GM19193 (cell line): ENCODE results near the gene ZBTB7A.

Experiments used
- POLR2A ChIP-seq: IDR thresholded peaks from 4 replicates; pipeline ENCODE4 v1.6.1; 2011; ENCODE audit not compliant: insufficient read depth, insufficient read length; ENCODE audit errors: extremely low read depth

ZBTB7A gene

DNA sequence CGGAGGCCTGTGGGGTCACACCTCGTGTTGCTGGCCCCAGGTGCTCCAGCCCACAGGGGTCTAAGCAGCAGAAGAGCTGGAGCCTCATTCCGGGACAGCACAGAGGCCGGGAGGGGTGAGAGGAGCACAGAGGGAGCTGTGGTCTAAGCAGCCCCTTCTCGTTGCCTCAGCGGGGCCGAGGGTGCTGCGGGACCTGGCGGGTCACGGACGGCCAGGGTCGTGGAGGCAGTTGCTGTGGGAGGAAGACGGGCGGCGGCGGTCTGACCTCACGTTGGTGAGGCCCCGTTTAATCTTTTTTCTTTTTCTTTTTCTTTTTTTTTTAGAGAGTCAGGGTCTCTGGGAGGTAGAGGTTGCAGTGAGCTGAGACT lies 37.5 kb downstream of the ZBTB7A start:
- TF ChIP-seq POLR2A, result no peak

DNA sequence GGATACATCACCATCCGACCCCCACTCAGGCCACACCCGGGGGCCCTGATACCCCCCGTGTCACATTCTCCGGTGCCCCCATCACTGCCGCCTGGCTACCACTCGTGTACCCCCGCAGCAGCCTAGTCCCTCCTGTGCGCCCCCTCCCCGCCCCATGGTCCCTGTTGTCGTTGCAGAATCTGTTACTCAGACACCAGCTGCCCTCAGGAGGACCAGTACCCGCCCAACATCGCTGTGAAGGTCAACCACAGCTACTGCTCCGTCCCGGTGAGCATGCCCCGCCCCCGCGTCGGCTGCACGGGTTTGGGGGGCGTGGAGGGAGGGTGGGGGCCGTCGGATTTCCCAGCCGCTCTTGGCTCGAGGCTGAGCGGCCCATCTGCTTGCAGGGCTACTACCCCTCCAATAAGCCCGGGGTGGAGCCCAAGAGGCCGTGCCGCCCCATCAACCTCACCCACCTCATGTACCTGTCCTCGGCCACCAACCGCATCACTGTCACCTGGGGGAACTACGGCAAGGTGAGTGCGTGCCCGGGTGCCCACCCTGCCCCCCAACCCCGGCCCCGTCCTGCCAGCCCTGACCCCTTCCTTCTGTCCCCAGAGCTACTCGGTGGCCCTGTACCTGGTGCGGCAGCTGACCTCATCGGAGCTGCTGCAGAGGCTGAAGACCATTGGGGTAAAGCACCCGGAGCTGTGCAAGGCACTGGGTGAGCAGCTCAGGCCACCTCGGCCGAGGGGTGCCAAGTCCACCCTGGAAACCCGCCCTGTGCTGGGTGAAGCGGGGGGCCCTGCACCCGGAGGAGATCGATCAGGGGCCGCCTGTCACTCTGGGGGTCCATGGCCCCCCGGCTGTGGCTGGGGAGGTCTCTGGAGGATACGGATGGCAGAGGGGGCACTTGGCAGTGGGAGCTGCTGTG lies 38.1 kb downstream of the ZBTB7A start:
- TF ChIP-seq POLR2A, result no peak

DNA sequence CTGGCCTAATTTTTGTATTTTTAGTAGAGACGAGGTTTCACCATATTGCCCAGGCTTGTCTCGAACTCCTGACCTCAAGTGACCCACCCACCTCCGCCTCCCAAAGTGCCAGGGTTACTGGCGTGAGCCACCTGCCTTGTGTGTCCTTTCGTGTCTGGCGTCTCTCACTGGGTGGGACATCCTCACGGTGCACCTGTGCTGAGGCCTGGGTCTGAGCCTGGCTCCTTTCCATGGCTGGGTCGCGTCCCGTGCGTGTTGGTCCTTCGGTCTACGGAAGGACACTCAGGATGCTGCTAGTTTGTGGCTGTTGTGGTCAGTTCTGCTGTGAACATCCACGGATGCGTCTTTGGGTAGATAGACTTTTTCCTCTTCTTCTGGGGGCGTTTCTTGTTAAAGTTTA lies 39.6 kb downstream of the ZBTB7A start:
- TF ChIP-seq POLR2A, result no peak

DNA sequence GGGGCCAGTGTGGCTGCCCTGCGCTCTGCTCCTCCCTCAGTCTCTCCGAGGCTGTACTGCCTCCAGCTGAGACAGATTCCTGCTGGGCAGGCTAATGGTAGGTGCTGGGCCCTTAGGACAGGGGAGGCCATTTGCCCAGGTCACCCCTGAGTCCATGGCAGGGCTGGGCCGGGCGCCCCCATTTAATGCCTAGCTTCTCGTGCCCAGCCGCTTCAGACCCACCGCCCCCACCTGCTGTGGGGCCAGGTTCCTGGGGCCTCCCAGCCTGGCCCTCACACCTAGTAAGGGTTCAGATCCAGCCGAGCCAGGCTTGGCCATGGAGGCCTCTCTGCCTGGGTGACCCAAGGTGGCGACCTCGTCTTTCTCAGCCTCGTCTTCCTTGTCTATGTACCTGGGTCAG lies 41.4 kb downstream of the ZBTB7A start:
- no peak for TF ChIP-seq POLR2A

DNA sequence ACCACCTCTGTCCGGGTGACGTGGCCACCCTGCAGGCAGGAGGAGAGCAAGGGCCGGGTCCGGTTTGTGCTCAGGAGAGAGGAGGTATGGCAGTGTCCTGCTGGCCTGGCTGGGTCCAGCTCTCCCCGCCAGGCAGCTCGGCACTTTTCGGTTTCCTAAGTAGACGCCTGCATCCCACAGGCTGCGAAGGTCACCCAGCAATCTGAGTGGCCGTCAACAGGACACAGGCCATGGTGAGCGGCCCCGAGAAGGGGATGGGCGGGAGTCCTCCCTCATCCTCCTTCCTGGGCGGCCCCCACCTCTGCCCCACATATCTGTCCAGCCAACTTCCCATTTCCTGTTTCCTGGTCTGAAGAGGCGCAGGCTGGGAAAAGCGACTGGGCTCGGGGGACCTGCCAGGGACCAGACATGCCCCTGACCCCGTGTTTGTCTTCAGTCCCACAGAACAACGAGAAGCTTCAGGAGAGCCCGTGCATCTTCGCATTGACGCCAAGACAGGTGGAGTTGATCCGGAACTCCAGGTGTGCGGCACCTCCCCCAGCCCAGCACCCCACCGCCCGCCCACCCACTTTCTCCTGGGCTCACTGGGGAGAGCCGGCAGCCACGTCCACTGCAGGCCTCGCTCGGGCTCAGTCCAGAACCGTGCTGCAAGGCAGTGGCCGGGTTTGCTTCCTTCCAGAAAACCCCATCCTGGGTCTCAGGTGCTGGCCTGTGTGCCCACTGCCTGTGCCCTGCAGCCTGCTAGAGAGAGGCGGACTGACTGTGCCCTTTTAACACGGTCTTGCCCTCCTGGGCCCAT lies 42.9 kb downstream of the ZBTB7A start:
- no peak for TF ChIP-seq POLR2A

DNA sequence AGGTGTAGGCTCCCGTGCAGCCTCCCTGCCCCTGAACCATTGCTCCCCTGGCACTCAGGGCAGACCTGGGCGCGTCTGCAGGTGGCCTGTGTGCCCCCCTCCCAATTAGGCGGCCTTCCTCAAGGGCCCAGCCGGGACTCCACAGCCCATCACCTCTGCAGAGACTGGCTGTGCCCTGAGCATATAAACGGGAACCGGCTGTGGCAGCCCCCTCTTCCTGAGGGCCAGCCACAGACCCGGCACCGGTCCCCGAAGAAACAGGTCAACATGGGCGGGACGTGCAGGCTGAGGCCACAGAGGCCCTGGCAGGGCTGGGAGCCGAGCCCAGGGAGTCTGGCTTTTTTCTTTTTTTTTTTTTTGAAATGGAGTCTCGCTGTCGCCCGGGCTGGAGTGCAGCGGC lies 47.1 kb downstream of the ZBTB7A start:
- TF ChIP-seq POLR2A, result no peak

DNA sequence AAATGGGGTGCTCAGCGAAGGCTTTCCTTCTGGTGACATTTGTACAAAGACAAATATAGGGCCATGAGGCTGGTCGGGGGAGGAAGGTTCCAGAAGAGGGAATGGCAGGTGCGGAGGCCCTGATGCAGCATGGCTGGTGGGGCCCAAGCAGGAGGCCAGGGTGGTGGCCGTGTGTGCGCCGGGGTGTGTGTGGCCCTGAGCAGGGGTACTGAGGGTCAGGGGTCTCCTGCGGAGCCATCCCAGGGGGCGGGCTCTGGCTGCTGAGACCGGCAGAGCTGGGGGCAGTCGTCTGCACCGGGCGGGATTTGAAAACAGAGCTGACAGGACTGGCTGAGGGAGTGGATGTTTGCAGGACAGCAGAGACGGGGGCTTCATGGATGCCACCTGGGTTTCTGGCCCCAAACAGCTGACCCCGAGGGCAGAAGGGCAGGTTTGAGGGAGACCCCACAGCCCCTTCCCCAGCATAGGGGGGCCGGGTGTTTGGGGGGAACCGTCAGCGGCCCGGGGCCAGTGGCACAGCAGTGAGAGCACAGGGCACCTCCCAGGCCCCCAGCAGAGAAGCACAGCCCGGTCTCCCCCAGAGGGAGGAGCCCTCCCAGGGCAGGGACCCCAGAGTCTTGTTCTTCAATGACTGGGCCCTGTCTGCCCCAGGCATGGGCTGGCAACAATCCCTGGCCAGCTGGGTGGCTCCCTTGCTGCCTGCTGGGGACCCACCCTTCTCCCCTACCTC lies 47.8 kb downstream of the ZBTB7A start:
- TF ChIP-seq POLR2A, result no peak

DNA sequence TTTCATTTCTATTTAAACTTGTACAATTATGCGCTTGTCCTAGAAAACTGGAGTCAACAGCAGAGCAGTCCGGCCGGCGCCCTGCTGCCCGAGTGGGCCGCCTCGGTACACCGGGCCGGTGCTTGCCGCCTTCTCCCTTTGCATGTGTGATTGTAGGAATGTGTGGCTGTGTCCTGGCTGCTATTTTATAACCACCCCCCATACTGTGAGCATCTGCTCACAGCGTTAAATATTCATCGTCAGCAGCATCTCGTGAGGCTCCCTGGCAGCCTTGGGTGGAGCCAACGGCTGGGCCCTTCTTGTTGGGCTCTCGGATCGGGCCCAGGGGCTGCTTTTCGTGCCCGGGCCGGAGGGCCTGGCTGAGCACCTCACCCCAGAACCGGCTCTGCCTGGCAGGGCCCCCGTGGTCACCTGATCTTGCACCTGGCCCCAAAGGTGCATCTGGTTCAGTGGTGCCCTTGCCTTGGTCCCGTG lies 48.5 kb downstream of the ZBTB7A start:
- TF ChIP-seq POLR2A, result no peak

DNA sequence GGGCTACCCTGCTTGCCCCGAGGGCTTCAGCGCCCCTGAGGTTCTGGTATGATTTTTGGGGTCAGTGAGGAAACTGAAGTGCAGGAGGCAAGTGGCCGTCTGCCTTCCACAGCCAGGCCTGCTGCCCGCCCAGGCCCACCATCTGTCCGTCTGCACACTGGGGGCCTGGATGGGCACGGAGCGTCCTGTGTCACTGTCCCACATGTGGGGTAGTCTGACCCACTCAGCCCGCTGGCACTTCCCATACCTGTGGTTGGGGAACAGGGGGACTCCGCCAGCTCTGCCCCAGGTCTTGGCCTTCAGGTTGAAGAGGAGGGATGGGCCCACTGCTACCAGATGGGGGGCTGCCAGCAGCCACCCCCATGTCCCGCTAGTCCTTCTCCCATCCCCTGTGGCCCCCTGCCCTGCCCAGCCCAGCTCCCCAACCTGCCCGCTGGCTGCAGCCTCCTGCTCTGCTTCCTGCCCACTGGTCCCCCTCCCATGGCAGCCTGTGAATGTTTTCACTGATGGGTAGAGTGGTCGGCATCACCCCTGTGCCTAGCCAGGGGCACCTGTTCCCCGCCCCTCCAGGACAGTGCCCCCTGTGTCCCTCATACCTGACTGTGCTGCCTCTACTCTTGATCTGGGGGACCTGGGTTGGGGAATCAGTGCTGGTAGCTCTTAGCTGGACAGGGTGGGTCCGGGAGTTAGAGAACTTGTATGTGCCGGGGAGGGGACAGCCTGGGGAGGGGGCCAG lies 49.6 kb downstream of the ZBTB7A start:
- TF ChIP-seq POLR2A, result no peak

DNA sequence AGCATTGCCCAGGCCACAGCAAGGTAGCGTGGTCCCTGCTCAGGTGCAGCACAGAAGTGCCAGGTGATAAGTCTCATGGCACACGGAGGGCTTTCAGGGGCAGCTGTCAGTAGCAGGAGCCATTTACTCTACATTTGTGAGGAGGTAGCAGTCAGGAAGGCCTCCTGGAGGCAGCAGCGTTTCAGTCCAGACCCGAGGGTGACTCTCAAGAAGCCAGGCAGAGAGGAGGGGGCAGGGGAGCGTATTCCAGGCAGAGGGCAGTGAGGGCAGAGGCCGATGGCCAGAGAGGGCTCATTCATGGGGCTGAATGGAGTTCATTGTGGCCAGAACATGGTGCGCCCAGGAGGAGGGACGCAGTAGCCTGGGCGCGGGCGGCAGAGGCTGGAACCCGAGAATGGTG lies 50.2 kb downstream of the ZBTB7A start:
- TF ChIP-seq POLR2A, result no peak

DNA sequence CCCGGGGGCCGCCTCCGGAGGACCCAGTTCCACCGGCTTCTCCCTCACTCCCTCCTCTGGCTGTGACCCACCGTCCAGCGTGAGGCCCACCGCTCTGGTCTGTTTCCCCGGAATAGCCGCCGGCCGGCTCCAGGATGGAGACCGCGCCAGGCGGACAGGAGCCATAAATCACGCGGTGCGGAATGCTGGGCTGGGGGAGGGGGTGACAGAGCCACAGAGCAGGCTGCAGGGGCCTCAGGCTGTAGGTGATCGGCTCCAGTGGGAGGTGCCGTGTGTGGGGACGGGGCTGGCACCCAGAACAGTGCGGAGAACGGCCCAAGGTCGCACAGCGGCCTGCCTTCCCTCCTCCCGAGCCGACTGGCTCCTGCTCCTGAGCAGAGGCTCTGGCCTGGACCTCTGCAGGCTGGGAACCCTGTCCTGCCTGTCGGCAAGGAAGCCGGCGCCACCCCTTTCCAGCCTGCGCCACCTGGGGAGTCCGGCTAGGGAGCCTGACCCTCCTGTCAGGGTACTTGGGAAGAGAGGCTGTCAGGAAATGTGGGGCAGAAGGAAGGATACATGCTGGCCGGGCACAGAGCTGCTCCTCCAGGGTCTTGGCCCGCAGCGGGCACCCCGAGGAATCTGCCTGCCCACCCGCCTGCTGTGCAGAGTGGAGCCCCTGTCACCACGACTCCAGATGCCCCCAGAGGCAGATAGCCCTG lies 50.8 kb downstream of the ZBTB7A start:
- TF ChIP-seq POLR2A, result no peak

DNA sequence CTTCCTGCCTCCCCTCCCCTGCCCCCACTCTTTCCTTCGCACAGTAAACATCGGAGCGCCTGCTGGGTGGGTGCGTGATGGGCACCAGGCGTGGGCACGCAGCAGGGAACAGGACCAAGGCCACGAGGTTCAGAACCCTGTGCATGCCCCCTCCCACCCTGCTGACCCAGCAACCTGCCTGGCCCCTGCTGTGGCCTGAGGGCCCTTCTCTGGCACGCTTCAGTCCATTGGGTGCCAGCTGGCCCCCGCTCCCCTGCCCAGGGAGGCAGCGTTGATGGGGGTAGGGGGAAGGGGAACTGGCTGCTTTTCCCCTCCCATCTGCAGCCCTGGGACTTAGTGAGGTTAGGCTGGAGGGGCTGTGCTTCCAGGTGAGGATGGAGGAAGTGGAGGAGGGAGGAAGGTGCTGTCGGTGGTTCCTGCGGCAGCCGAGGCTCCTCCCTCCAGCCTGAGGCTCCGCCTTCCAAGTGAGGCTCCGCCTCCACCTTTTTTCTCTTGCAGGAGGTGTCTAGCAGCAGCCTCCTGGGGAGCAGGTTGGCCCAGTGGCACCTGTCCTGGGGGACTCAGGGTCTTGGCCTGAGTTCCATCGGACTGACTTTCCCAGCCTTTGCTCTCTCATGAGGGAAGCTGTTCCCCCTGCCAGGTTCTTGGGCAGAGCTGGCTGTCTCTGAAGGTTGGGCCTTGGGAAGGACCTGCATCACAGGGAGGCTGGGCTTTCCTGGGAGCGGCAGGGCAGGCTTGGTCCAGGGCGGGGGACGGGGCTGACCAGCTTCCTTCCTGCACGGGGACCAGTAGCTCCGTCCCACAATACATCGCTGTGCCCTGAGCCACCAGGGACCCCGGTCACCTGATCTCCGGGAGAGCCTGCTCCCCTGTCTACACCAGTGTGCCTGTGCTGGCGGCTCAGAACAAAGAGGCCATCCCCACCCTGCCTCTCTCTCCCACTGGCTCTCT lies 51.9 kb downstream of the ZBTB7A start:
- TF ChIP-seq POLR2A, result no peak
